ENCODE results near the gene CHST7. TPM values are rescaled to one million over a fixed set of nuclear protein-coding genes. Genes with fewer than 3 reads are reported as not detected.

Gene CHST7, protein sequence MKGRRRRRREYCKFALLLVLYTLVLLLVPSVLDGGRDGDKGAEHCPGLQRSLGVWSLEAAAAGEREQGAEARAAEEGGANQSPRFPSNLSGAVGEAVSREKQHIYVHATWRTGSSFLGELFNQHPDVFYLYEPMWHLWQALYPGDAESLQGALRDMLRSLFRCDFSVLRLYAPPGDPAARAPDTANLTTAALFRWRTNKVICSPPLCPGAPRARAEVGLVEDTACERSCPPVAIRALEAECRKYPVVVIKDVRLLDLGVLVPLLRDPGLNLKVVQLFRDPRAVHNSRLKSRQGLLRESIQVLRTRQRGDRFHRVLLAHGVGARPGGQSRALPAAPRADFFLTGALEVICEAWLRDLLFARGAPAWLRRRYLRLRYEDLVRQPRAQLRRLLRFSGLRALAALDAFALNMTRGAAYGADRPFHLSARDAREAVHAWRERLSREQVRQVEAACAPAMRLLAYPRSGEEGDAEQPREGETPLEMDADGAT
- total RNA-seq (2021; fragmentation: NEBNext Ultra II Directional; extraction: Animal tissue kit (Norgen Biotek cat#: 25700)) (14.1 and 15.3 TPM in 2 replicates), polyA plus RNA-seq (2011; rRNA removed) (7.9 and 9.4 TPM in 2 replicates), polyA minus RNA-seq (2011; rRNA and poly(A)+ RNA removed) (1.9 and 2.3 TPM in 2 replicates)
- polyA plus RNA-seq (2011; cell fraction: cytosol; rRNA removed), result 9.1 TPM
- 7.4 TPM for polyA plus RNA-seq (2011; cell fraction: nucleus; rRNA removed)
- polyA plus RNA-seq (2012, experiment 1 of 2), result 6.3 to 9.9 TPM (median 9.5 TPM) in 4 replicates
- polyA plus RNA-seq (2012, experiment 2 of 2), result 9.9 TPM
- polyA plus RNA-seq (2013, experiment 1 of 2), result 15.3 TPM
- polyA plus RNA-seq (2013, experiment 2 of 2), result 16.6 TPM
- polyA minus RNA-seq (2011; cell fraction: cytosol; rRNA and poly(A)+ RNA removed), result 10.1 TPM
- 11.3 TPM for polyA minus RNA-seq (2011; cell fraction: nucleus; rRNA and poly(A)+ RNA removed)
- long read RNA-seq, experiment 1, transcript CHST7-201 (2 exons, 2,289 nt), result major isoform, 15 of 19 reads
- long read RNA-seq, experiment 1, partial matches to known transcripts, result 3 of 19 reads
- long read RNA-seq, experiment 1, other reads (novel, unspliced or antisense), result 1 of 19 reads
- long read RNA-seq, experiment 2, partial matches to known transcripts, result 1 of 1 reads
- long read RNA-seq, experiment 2, other reads (novel, unspliced or antisense), result 0 of 1 reads

DNA sequence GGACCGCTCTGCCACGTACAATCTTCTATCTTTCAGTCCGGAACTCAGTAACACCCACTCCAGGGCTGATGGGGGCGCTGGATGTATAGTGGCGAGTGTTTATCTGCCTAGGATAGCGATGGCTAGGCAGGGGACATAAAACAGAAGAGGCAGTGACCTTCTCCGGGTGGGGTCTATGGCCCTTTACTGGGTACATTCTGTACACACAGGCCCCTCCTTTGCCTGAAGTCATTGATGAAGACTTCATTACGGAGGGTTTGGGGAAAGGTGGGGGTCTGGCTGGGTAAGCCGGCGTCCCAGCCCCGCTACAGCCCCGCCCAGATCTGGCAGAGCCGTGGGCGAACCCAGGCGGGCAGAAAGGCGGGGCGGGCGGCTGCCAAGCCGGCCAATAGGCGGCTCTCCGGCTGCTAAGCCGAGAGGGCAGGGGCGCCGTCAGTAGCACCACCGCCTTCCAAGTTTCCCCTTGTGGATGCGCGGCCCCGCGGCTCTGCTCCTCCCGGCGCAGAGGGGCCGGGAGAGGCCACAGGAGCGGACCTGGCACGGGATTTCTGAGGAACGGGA is at the start of gene CHST7:
CHST7 (plus strand) TSS at position 435 of the 561 bp plus-strand sequence. CDS start 167 bp downstream, outside the sequence.
- no peak within 1 kb of the TSS for H2BK15ac ChIP-seq (ENCODE audit: low read length)
- H3K4ac ChIP-seq (replicated peaks; ENCODE audit: insufficient read length, low read depth, low read length), result no peak within 1 kb of the TSS
- H3K9ac ChIP-seq (replicated peaks in 1 of 4; ENCODE audit: extremely low read depth in 1 of 4, low read depth in 3 of 4, low read length in 3 of 4), result peak within 1 kb of the TSS; percentile 29 to 57 (median 48); a peak in 6 of 7 replicates
- no peak within 1 kb of the TSS for H4K5ac ChIP-seq (ENCODE audit: insufficient read length, low read depth, low read length)
- FAIRE-seq (no peak), DNase-seq (ENCODE audit: low read depth in 1 of 2, low spot score in 2 of 2) (no peak)
- H3K36me3 ChIP-seq (ENCODE audit: control insufficient read depth in 2 of 4, insufficient read depth in 4 of 4, low read length in 3 of 4), result no peaks in the 10 kb centered on the region; a peak in 1 of 8 replicates
- peaks cover 0 to 8% of the 10 kb centered on the region in 2 experiments for H4K20me1 ChIP-seq (replicated peaks in 1 of 2; ENCODE audit: control insufficient read depth in 1 of 2, insufficient read depth in 2 of 2, low read length in 2 of 2)
- peak within 1 kb of the TSS; percentile 25; the same call in 1 of the 2 replicates for H4K8ac ChIP-seq (ENCODE audit: extremely low read depth, insufficient read depth, low read length)
- peak within 1 kb of the TSS; percentile 73 for H4K91ac ChIP-seq (replicated peaks; ENCODE audit: insufficient read length, low read length)
- peaks cover 6% of the 10 kb centered on the region for H3K23me2 ChIP-seq (ENCODE audit: low read depth, low read length)
- CTCF ChIA-PET (ENCODE audit: partially characterized antibody), result no interaction called here
- WGBS, 2 experiments (ENCODE audit: extremely low coverage in 1 of 2, insufficient coverage in 1 of 2, insufficient read length in 1 of 2, insufficient replicate concordance in 2 of 2, low coverage in 1 of 2, low lambda C conversion rate in 2 of 2, missing lambda C conversion rate in 1 of 2), result 4% methylated on average over 12 of the region's 35 CpGs; no CpG with 5 or more reads in 1 of the 2 experiments
- no peak within 1 kb of the TSS for H2BK12ac ChIP-seq (ENCODE audit: low read depth, low read length)
- 0 out of 2 replicates have a peak within 1 kb of the TSS, but pooled peaks have one; percentile 65 for H2AK5ac ChIP-seq (ENCODE audit: low read depth, low read length)
- H2BK5ac ChIP-seq (ENCODE audit: low read depth, low read length), result no peak within 1 kb of the TSS
- H3K27ac ChIP-seq (ENCODE audit: low read depth, low read length), result no peak within 1 kb of the TSS; the same call in 1 of the 2 replicates
- peaks cover 0 to 32% of the 10 kb centered on the region in 2 experiments; a peak in 2 of 4 replicates for H3K79me2 ChIP-seq (ENCODE audit: control insufficient read depth in 1 of 2, insufficient read depth in 2 of 2, low read length in 2 of 2)
- H3K18ac ChIP-seq (ENCODE audit: extremely low read depth, low read length), result peak within 1 kb of the TSS; percentile 32
- H3K14ac ChIP-seq (ENCODE audit: insufficient read length), result no peak within 1 kb of the TSS
- H3K4me1 ChIP-seq (replicated peaks in 1 of 4; ENCODE audit: control insufficient read depth in 3 of 4, insufficient read depth in 4 of 4, low read length in 3 of 4), result peaks cover 0 to 12% (median 3%) of the 10 kb centered on the region in 4 experiments; a peak in 3 of 7 replicates
- H2BK20ac ChIP-seq (ENCODE audit: low read length), result no peak within 1 kb of the TSS
- H3K56ac ChIP-seq (replicated peaks; ENCODE audit: insufficient read length, low read depth, low read length), result peak within 1 kb of the TSS; percentile 1
- POLR2A ChIA-PET (ENCODE audit: partially characterized antibody), result interaction anchor here (1.5 kb wide), 1 partner anchor 22 kb away, joined by 4 read pairs; no protein-coding TSS in a partner anchor
- peak within 1 kb of the TSS; percentile 73 to 97 for H3K4me2 ChIP-seq (ENCODE audit: insufficient read depth in 1 of 2, low read depth in 2 of 2, low read length in 2 of 2)
- no peak within 1 kb of the TSS for H2AFZ ChIP-seq (ENCODE audit: low read length)
- H3K4me3 ChIP-seq (ENCODE audit: extremely low read depth in 1 of 4, insufficient read depth in 2 of 4, low read depth in 3 of 4, low read length in 4 of 4), result peak within 1 kb of the TSS; percentile 64 to 81 (median 70)
- no peaks in the 10 kb centered on the region for H3K79me1 ChIP-seq (ENCODE audit: low read depth, low read length)
- H3K9me3 ChIP-seq (ENCODE audit: insufficient read depth in 2 of 2, low read depth in 1 of 2, low read length in 1 of 2), result no peaks in the 10 kb centered on the region
- H2BK120ac ChIP-seq (replicated peaks; ENCODE audit: low read depth, low read length), result no peak within 1 kb of the TSS
- no peak within 1 kb of the TSS for H3K23ac ChIP-seq (ENCODE audit: insufficient read length)
- no peaks in the 10 kb centered on the region; a peak in 1 of 7 replicates for H3K27me3 ChIP-seq (replicated peaks in 1 of 4; ENCODE audit: control insufficient read depth in 3 of 4, extremely low read depth in 1 of 4, insufficient read depth in 3 of 4, low read length in 3 of 4)
- TF ChIP-seq HDAC2 (IDR thresholded peaks at IDR 0.05; ENCODE audit: borderline replicate concordance in 1 of 2, low read depth in 2 of 2, low read length in 2 of 2) (0 out of 4 replicates have a peak, but pooled peaks of 1 of the 2 experiments have one; percentile 17), SP1 (IDR thresholded peaks at IDR 0.05; ENCODE audit: low read depth, low read length) (no peak), TAF1 (IDR thresholded peaks at IDR 0.05; ENCODE audit: low read depth, low read length) (peak; percentile 37; the same call in 1 of the 2 replicates)
- TF ChIP-seq, protein P1, sequence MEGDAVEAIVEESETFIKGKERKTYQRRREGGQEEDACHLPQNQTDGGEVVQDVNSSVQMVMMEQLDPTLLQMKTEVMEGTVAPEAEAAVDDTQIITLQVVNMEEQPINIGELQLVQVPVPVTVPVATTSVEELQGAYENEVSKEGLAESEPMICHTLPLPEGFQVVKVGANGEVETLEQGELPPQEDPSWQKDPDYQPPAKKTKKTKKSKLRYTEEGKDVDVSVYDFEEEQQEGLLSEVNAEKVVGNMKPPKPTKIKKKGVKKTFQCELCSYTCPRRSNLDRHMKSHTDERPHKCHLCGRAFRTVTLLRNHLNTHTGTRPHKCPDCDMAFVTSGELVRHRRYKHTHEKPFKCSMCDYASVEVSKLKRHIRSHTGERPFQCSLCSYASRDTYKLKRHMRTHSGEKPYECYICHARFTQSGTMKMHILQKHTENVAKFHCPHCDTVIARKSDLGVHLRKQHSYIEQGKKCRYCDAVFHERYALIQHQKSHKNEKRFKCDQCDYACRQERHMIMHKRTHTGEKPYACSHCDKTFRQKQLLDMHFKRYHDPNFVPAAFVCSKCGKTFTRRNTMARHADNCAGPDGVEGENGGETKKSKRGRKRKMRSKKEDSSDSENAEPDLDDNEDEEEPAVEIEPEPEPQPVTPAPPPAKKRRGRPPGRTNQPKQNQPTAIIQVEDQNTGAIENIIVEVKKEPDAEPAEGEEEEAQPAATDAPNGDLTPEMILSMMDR (IDR thresholded peaks at IDR 0.05; ENCODE audit: control extremely low read depth in 1 of 3, insufficient read depth in 1 of 3, low read depth in 1 of 3, low read length in 3 of 3), result peak in 2 of 3 experiments; percentile 37 to 39; a peak in 3 of 4 replicates

Data from H1 (cell line).